PC-9 (cell line): ENCODE measurements around the gene ZNF687. TPM values are rescaled to one million over a fixed set of nuclear protein-coding genes. Genes with fewer than 3 reads are reported as not detected.

ENCODE experiments used
- BruUV-seq: library from RNA; stranded (reverse); fragments of 400-500 nt; replicated peaks from 2 replicates; lab custom pipeline; 2021; lab: Mats Ljungman, UMichigan
- CTCF ChIA-PET: fragments of 300-600 bp; sonication (Branson Sonifier 250); formaldehyde crosslinking; loops from one replicate; lab custom pipeline; 2022; ENCODE audit warnings: antibody characterized with exemption; lab: Charles Lee
- POLR2A ChIA-PET: fragments of 300-600 bp; sonication (Branson Sonifier 250); formaldehyde crosslinking; loops from one replicate; lab custom pipeline; 2022; ENCODE audit warnings: antibody characterized with exemption; ENCODE audit not compliant: unreplicated experiment; lab: Charles Lee
- DNase-seq, 2 experiments: peaks; one replicate each; pipeline versions ENCODE4 v3.0.0 to v3.0.0-alpha.2; 2015 to 2022; ENCODE audit warnings: mixed read lengths in 1 of 2
- H2AFZ ChIP-seq: fragments of 200-600 bp; sonication (generic); 2 replicates; pipeline ENCODE4 v1.8.1; 2017; ENCODE audit warnings: antibody characterized with exemption
- H3F3A ChIP-seq: fragments of 200-600 bp; sonication (generic); 2 replicates; pipeline ENCODE4 v1.8.1; 2017; ENCODE audit warnings: antibody characterized with exemption, mild to moderate bottlenecking, low read depth; ENCODE audit not compliant: insufficient read depth
- H3K27ac ChIP-seq: fragments of 200-600 bp; sonication (generic); 2 replicates; pipeline ENCODE4 v1.6.1; 2016; ENCODE audit warnings: mixed run types
- H3K27me3 ChIP-seq: fragments of 200-600 bp; sonication (generic); 2 replicates; pipeline ENCODE4 v1.6.1; 2016; ENCODE audit warnings: low read depth, mixed run types; ENCODE audit not compliant: insufficient read depth
- H3K36me3 ChIP-seq: fragments of 200-600 bp; sonication (generic); 2 replicates; pipeline ENCODE4 v1.6.1; 2016; ENCODE audit warnings: low read depth, mixed run types
- H3K4me1 ChIP-seq: fragments of 200-600 bp; sonication (generic); replicated peaks from 2 replicates; pipeline ENCODE4 v1.6.1; 2016; ENCODE audit warnings: mixed run types; ENCODE audit not compliant: insufficient read depth
- H3K4me2 ChIP-seq: fragments of 200-600 bp; sonication (generic); 2 replicates; pipeline ENCODE4 v1.6.1; 2017; ENCODE audit warnings: mixed run types
- H3K4me3 ChIP-seq: fragments of 200-600 bp; sonication (generic); 2 replicates; pipeline ENCODE4 v1.6.1; 2016; ENCODE audit warnings: mixed run types
- H3K79me2 ChIP-seq: fragments of 200-600 bp; sonication (generic); 2 replicates; pipeline ENCODE4 v1.6.1; 2017; ENCODE audit warnings: low read depth, mixed run types
- H3K9me2 ChIP-seq: fragments of 200-600 bp; sonication (generic); 2 replicates; pipeline ENCODE4 v1.8.1; 2017; ENCODE audit warnings: mild to moderate bottlenecking; ENCODE audit not compliant: insufficient read depth
- H3K9me3 ChIP-seq: fragments of 200-600 bp; sonication (generic); 2 replicates; pipeline ENCODE4 v1.8.1; 2016; ENCODE audit warnings: low read depth; ENCODE audit not compliant: insufficient read depth
- H4K20me1 ChIP-seq: fragments of 200-600 bp; sonication (generic); 2 replicates; pipeline ENCODE4 v1.8.1; 2017; ENCODE audit not compliant: insufficient read depth
- EZH2 ChIP-seq: fragments of 200-600 bp; sonication (generic); IDR thresholded peaks from 2 replicates; pipeline ENCODE4 v1.8.0; 2017; ENCODE audit warnings: antibody characterized with exemption, low read depth
- intact Hi-C: fragments of 100-400 bp; cut with micrococcal nuclease; formaldehyde crosslinking; loops from one replicate; pipeline ENCODE4 v1.10.0; 2022; ENCODE audit not compliant: unreplicated experiment
- total RNA-seq: library from RNA; stranded (reverse); gene quantifications from 2 replicates; pipeline ENCODE4 v1.2.3, GENCODE V29; 2021
- TF ChIP-seq, protein P1 (sequence below): fragments of 200-600 bp; sonication (generic); conservative IDR thresholded peaks from 2 replicates; pipeline ENCODE4 v1.6.1; 2017; ENCODE audit warnings: mixed run types, antibody characterized with exemption, mild to moderate bottlenecking, moderate library complexity

ZNF687 gene
- total RNA-seq, 1 experiment from 2014 or later, result 26.6 TPM

DNA sequence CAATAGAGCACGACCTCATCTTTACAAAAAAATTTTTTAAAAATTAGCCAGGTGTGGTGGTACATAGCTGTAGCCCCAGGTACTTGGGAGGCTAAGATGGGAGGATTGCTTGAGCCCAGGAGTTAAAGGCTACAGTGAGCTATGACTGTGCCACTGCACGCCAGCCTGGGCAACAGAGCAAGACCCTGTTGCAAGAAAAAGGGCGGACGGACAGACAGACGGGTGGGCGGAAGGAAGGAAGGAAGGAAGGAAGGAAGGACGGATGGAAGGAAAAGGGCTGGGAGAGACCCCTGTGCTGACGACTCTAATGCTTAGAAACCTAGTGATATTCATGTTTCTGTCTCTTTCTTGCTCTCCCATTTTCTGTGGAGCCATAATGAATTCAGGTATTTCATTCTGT lies 30.7 kb downstream of the ZNF687 start:
- intact Hi-C loops, result no loop called here
- no peak for DNase-seq
- BruUV-seq, result no TSS peak
- Histone ChIP-seq H2AFZ (no peak overlapping the region), H3K9me3 (no peaks in the 10 kb centered on the region), H3K4me2 (no peak overlapping the region), H3K4me3 (no peak overlapping the region), H4K20me1 (peaks cover 20% of the 10 kb centered on the region), H3K27ac (peak overlapping the region; percentile 88; the same call in 1 of the 2 replicates), H3K27me3 (no peaks in the 10 kb centered on the region), H3K79me2 (peaks cover 15% of the 10 kb centered on the region), H3K36me3 (peaks cover 10% of the 10 kb centered on the region; the same call in 1 of the 2 replicates), H3K9me2 (no peaks in the 10 kb centered on the region), H3K4me1 (peaks cover 21% of the 10 kb centered on the region), H3F3A (peaks cover 17% of the 10 kb centered on the region)
- TF ChIP-seq EZH2, result no peak
- TF ChIP-seq, protein P1, sequence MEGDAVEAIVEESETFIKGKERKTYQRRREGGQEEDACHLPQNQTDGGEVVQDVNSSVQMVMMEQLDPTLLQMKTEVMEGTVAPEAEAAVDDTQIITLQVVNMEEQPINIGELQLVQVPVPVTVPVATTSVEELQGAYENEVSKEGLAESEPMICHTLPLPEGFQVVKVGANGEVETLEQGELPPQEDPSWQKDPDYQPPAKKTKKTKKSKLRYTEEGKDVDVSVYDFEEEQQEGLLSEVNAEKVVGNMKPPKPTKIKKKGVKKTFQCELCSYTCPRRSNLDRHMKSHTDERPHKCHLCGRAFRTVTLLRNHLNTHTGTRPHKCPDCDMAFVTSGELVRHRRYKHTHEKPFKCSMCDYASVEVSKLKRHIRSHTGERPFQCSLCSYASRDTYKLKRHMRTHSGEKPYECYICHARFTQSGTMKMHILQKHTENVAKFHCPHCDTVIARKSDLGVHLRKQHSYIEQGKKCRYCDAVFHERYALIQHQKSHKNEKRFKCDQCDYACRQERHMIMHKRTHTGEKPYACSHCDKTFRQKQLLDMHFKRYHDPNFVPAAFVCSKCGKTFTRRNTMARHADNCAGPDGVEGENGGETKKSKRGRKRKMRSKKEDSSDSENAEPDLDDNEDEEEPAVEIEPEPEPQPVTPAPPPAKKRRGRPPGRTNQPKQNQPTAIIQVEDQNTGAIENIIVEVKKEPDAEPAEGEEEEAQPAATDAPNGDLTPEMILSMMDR, result no peak
- ChIA-PET CTCF (interaction anchor here (0.6 kb wide), 1 partner anchor 55 kb away, joined by 3 read pairs; no protein-coding TSS in a partner anchor), POLR2A (no interaction called here)

DNA sequence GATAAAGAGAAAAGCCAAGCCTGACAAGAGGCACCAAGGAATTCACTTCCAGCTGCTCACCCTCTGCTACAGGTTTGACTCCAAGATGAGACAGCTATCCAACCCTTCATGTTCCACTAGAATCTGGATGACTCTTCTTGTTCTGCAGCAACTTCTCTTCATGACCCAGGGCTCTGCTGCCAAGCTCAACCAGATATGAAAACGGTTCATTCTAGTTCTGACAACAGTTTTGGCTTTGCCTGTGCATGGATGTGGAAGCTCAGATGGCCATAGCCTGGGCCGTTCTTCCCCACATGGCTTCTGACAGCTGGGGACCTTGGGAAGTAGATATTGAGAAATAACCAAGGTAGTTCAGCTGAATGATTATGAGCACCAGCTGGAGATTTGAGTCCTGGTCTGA lies 31.4 kb downstream of the ZNF687 start:
- Histone ChIP-seq H3K4me1 (peaks cover 21% of the 10 kb centered on the region), H3K4me2 (no peak overlapping the region), H3K27ac (no peak overlapping the region), H3K27me3 (no peaks in the 10 kb centered on the region), H3F3A (peaks cover 17% of the 10 kb centered on the region), H3K4me3 (no peak overlapping the region), H2AFZ (no peak overlapping the region), H3K79me2 (peaks cover 15% of the 10 kb centered on the region), H3K36me3 (peaks cover 11% of the 10 kb centered on the region; the same call in 1 of the 2 replicates), H3K9me3 (no peaks in the 10 kb centered on the region), H3K9me2 (no peaks in the 10 kb centered on the region), H4K20me1 (peaks cover 20% of the 10 kb centered on the region)
- no peak for TF ChIP-seq EZH2
- TF ChIP-seq, protein P1, result no peak
- no TSS peak for BruUV-seq
- DNase-seq, result no peak
- ChIA-PET POLR2A (interaction anchor here (0.5 kb wide), 1 partner anchor 20 kb away, joined by 6 read pairs; no protein-coding TSS in a partner anchor), CTCF (interaction anchor here (0.6 kb wide), 1 partner anchor 56 kb away, joined by 3 read pairs; no protein-coding TSS in a partner anchor)
- intact Hi-C loops, result no loop called here

DNA sequence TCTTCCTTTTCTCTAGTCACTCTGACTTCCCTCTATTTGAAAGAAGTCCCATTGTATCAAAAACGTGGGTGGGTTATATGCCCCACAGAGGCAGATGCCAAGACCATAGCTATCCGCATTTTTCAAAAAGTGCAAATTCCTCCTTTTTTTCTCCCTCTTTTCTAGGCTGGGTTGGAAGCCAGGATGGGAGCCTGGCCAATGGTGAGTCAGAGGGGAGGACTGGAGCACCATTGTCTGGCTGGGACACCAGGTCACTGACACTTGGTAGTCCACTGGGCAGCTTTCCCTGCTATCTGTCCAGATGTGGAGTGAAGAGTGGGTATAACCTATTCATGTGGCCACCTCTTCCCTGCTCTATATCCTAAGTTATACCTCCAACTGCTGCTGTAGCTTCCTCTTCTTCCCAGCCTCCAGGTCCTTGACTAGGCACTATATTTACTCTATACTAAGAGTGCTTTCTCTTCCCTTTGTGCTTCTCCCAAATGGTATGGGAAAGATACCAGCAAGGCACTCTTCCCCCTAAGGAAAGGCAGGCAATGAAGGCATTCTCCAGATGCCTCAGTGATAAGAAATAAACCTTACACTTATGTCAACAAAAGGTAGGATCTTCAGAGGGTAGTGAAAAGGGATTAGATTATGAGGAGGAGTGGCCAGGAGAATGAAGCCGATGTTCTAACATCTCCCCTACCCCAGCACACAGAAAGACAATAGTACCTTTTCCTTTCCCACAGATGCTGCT lies 32.2 kb downstream of the ZNF687 start:
- Histone ChIP-seq H3K4me1 (peaks cover 21% of the 10 kb centered on the region), H4K20me1 (peaks cover 20% of the 10 kb centered on the region), H3K9me2 (no peaks in the 10 kb centered on the region), H3K36me3 (peaks cover 11% of the 10 kb centered on the region; the same call in 1 of the 2 replicates), H2AFZ (no peak overlapping the region), H3K4me2 (no peak overlapping the region), H3K4me3 (no peak overlapping the region), H3K9me3 (no peaks in the 10 kb centered on the region), H3K79me2 (peaks cover 15% of the 10 kb centered on the region), H3K27ac (no peak overlapping the region), H3F3A (peaks cover 17% of the 10 kb centered on the region), H3K27me3 (no peaks in the 10 kb centered on the region)
- BruUV-seq, result no TSS peak
- intact Hi-C loops, result no loop called here
- ChIA-PET POLR2A (interaction anchor here (0.5 kb wide), 1 partner anchor 19 kb away, joined by 6 read pairs; no protein-coding TSS in a partner anchor), CTCF (no interaction called here)
- no peak for TF ChIP-seq EZH2
- TF ChIP-seq, protein P1, result no peak
- DNase-seq, result peak in 1 of 2 experiments; percentile 35
